Neural cell (in vitro differentiated cells): ENCODE data around the gene MR1.

Source experiments
- CTCF ChIP-seq: fragments of 450-650 bp; IDR thresholded peaks from 2 replicates; pipeline ENCODE4 v1.5.1; 2014; ENCODE audit warnings: antibody characterized with exemption, mild to moderate bottlenecking, moderate library complexity; ENCODE audit not compliant: poor library complexity, severe bottlenecking
- EP300 ChIP-seq: fragments of 450-650 bp; conservative IDR thresholded peaks from 2 replicates; pipeline ENCODE4 v1.6.1; 2014; ENCODE audit warnings: antibody characterized with exemption, mild to moderate bottlenecking, moderate library complexity; ENCODE audit not compliant: poor library complexity, severe bottlenecking
- POLR2AphosphoS5 ChIP-seq: IDR thresholded peaks from 2 replicates; pipeline ENCODE4 v1.6.1; 2012
- TAF1 ChIP-seq: IDR thresholded peaks from 2 replicates; pipeline ENCODE4 v1.6.1; 2012; ENCODE audit warnings: low read depth

DNA sequence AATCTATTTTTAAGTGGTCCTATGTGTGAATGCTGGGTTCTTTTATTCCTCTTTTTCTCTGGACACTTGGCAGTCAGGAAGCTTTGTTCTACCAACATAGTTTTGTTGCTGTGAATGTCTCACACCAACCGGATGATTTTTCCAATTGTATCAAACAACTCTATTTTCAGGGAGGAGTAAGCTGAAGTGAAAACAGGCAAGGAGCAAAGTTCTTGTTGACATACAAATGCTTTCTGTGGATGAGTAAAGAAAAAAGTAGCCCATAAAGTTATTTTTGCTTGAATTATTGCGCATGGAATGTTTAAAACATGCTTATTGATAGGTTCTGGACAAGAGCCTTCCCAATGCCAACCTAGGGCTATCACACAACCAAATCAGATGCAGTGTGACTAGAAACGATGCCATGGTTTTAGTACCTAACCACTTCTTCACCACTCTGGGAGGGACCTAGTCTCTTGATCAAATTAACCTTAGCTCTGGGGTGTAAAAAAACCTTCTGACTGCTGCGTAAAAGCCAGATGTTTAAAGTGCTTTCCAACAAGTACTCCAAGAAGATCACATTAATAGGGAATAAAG, 59.2 kb downstream of the MR1 start:
- TF ChIP-seq CTCF (no peak), TAF1 (no peak), EP300 (no peak), POLR2AphosphoS5 (no peak)
